Karpas-422 (cell line): ENCODE results near the gene ZNF148. TPM values are rescaled to one million over a fixed set of nuclear protein-coding genes. Genes with fewer than 3 reads are reported as not detected.

Source experiments
- DNase-seq: peaks from one replicate; pipeline ENCODE4 v3.0.0-alpha.2; 2015
- H2AFZ ChIP-seq: fragments of 200-600 bp; sonication (generic); 2 replicates; pipeline ENCODE4 v1.6.1; 2014; ENCODE audit warnings: antibody characterized with exemption, low read length, mixed read lengths
- H3K27ac ChIP-seq: fragments of 200-600 bp; sonication (generic); 2 replicates; pipeline ENCODE4 v1.5.1; 2014; ENCODE audit warnings: mild to moderate bottlenecking, low read length, moderate library complexity
- H3K27me3 ChIP-seq: fragments of 200-600 bp; sonication (generic); 2 replicates; pipeline ENCODE4 v1.6.1; 2014; ENCODE audit warnings: low read length, mixed read lengths
- H3K36me3 ChIP-seq: fragments of 200-600 bp; sonication (generic); 2 replicates; pipeline ENCODE4 v1.6.1; 2014; ENCODE audit warnings: low read length, mixed read lengths; ENCODE audit not compliant: insufficient read depth
- H3K4me1 ChIP-seq: fragments of 200-600 bp; sonication (generic); 2 replicates; pipeline ENCODE4 v1.6.1; 2014; ENCODE audit warnings: mild to moderate bottlenecking, low read length, mixed read lengths
- H3K4me2 ChIP-seq: fragments of 200-600 bp; sonication (generic); 2 replicates; pipeline ENCODE4 v1.6.1; 2014; ENCODE audit warnings: low read length, low read depth, mild to moderate bottlenecking; ENCODE audit not compliant: poor library complexity, severe bottlenecking
- H3K4me3 ChIP-seq: fragments of 200-600 bp; sonication (generic); 2 replicates; pipeline ENCODE4 v1.5.1; 2014; ENCODE audit warnings: mild to moderate bottlenecking, antibody characterized with exemption, low read length, mixed read lengths
- H3K79me2 ChIP-seq: fragments of 200-600 bp; sonication (generic); 2 replicates; pipeline ENCODE4 v1.6.1; 2014; ENCODE audit warnings: mild to moderate bottlenecking, low read length, mixed read lengths
- H3K9ac ChIP-seq: fragments of 200-600 bp; sonication (generic); 2 replicates; pipeline ENCODE4 v1.6.0; 2014; ENCODE audit warnings: low read length
- H3K9me2 ChIP-seq: fragments of 200-600 bp; sonication (generic), shearing (Covaris generic); replicated peaks from 2 replicates; pipeline ENCODE4 v1.6.0; 2014; ENCODE audit warnings: mild to moderate bottlenecking, low read length, moderate library complexity; ENCODE audit not compliant: insufficient read depth
- H3K9me3 ChIP-seq: fragments of 300-700, 200-600 bp; sonication (generic); 2 replicates; pipeline ENCODE4 v1.6.1; 2014; ENCODE audit warnings: low read length, mixed read lengths
- H4K20me1 ChIP-seq: fragments of 200-600 bp; sonication (generic); 2 replicates; pipeline ENCODE4 v1.6.1; 2014; ENCODE audit warnings: mild to moderate bottlenecking, antibody characterized with exemption, low read length, low read depth; ENCODE audit not compliant: insufficient read depth
- total RNA-seq: library from RNA; depleted of rRNA; stranded (reverse); fragments of >200 nt; shearing (Covaris generic); gene quantifications from 2 replicates; pipeline ENCODE4 v1.2.3, GENCODE V29; 2014; ENCODE audit warnings: low replicate concordance

Gene ZNF148
- total RNA-seq, 1 experiment from 2014 or later, result 53.8 TPM

- no peak for DNase-seq
- no peak overlapping the region for H3K9ac ChIP-seq
- H3K4me1 ChIP-seq, result peaks cover 42% of the 10 kb centered on the region
- peaks cover 90% of the 10 kb centered on the region for H3K79me2 ChIP-seq
- no peaks in the 10 kb centered on the region for H4K20me1 ChIP-seq
- H3K9me2 ChIP-seq, result no peaks in the 10 kb centered on the region
- no peak overlapping the region for H3K4me3 ChIP-seq
- H3K9me3 ChIP-seq, result no peaks in the 10 kb centered on the region
- no peaks in the 10 kb centered on the region for H3K27me3 ChIP-seq
- no peak overlapping the region for H3K27ac ChIP-seq
- no peak overlapping the region for H2AFZ ChIP-seq
- H3K4me2 ChIP-seq, result no peak overlapping the region
- peaks cover 23% of the 10 kb centered on the region; the same call in 1 of the 2 replicates for H3K36me3 ChIP-seq
Measured at GRCh38 chr3:125281381-125281780, 93.7 kb downstream of the ZNF148 start.

DNA sequence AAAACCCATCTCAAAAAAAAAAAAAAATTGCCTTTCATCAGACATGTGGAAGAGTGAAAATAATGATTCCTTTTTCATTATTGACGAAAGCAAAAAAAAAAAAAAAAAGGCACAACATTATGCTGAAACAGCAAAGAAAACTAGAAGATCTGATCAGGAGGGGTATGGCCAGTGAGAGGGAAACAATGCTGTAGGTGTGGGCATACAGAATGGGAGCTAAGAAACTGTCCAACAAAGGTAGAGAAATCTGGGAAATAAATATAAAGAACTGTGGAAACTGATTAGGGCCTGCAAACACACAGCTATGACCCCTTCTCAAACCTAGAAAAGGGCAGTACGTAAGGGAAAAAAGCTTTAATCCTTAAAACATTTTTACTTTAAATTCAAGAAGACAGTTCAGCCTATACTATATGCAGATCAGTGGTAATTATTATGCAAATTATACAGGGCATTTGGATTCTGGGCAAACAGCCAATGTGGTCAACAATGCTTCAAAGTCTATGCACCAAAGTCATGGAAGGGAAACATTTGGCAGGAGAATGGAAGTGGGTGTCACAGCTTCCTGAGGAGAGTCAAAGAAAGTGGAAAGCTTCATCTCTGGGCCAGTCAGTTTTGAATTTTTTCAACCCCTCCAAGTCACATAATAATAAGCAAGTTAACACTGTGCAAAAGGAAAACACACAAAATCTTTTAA, 94.3 kb downstream of the ZNF148 start:
- Histone ChIP-seq H3K79me2 (peaks cover 84% of the 10 kb centered on the region), H3K27ac (no peak overlapping the region), H2AFZ (no peak overlapping the region), H3K4me2 (no peak overlapping the region), H3K9ac (no peak overlapping the region), H3K27me3 (no peaks in the 10 kb centered on the region), H3K36me3 (peaks cover 20% of the 10 kb centered on the region; the same call in 1 of the 2 replicates), H4K20me1 (no peaks in the 10 kb centered on the region), H3K9me2 (no peaks in the 10 kb centered on the region), H3K9me3 (no peaks in the 10 kb centered on the region), H3K4me3 (no peak overlapping the region), H3K4me1 (peaks cover 36% of the 10 kb centered on the region)
- no peak for DNase-seq

DNA sequence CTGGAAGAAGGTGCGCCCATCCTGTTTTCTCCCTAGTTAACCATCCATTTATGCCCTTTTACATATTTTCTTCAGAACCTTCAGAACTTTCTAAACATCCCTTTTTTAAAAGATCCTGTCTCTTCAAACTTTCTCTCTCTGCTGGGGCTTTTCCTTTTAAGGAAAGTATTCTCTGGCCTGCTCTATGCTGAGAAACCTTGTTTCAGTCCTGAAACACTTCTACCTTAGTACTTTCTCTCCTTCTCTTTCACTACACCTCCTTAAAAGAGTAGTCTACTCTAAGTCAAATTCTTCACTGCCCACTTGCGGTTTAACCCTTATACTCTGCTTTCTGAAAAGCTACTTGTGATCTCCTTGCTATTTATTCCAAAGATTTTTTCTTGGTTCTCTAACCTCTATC, 97.0 kb downstream of the ZNF148 start:
- peaks cover 62% of the 10 kb centered on the region for H3K79me2 ChIP-seq
- H3K9me2 ChIP-seq, result no peaks in the 10 kb centered on the region
- H3K27ac ChIP-seq, result no peak overlapping the region
- H3K9me3 ChIP-seq, result no peaks in the 10 kb centered on the region
- peaks cover 19% of the 10 kb centered on the region; the same call in 1 of the 2 replicates for H3K36me3 ChIP-seq
- no peak for DNase-seq
- H3K27me3 ChIP-seq, result no peaks in the 10 kb centered on the region
- no peaks in the 10 kb centered on the region for H4K20me1 ChIP-seq
- H3K4me2 ChIP-seq, result no peak overlapping the region
- H3K4me1 ChIP-seq, result peaks cover 11% of the 10 kb centered on the region
- H3K9ac ChIP-seq, result no peak overlapping the region
- no peak overlapping the region for H3K4me3 ChIP-seq
- no peak overlapping the region for H2AFZ ChIP-seq

GRCh38 chr3:125271127-125271526, 104.0 kb downstream of the ZNF148 start:
- Histone ChIP-seq H4K20me1 (no peaks in the 10 kb centered on the region), H3K4me1 (no peaks in the 10 kb centered on the region), H3K36me3 (peaks cover 28% of the 10 kb centered on the region), H3K4me3 (no peak overlapping the region), H3K27ac (no peak overlapping the region), H3K9me3 (no peaks in the 10 kb centered on the region), H3K9me2 (no peaks in the 10 kb centered on the region), H2AFZ (no peak overlapping the region), H3K4me2 (no peak overlapping the region), H3K27me3 (no peaks in the 10 kb centered on the region), H3K79me2 (peaks cover 63% of the 10 kb centered on the region), H3K9ac (no peak overlapping the region)
- DNase-seq, result no peak

DNA sequence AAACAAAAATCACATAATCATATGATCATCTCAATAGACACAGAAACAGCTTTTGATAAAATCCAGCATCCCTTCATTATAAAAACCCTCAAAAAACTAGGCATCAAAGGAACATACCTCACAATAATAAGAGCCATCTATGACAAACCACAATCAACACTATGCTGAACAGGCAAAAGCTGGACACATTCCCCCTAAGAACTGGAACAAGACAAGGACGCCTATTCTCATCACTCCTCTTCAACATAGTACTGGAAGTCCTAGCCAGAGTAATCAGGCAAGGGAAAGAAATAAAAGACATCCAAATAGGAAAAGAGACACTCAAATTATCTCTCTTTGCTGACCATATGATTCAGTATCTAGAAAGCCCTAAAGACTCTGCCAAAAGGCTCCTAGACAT, 107.7 kb downstream of the ZNF148 start:
- Histone ChIP-seq H2AFZ (no peak overlapping the region), H3K9me3 (no peaks in the 10 kb centered on the region), H3K4me2 (no peak overlapping the region), H3K9ac (no peak overlapping the region), H3K4me3 (no peak overlapping the region), H4K20me1 (no peaks in the 10 kb centered on the region), H3K27me3 (no peaks in the 10 kb centered on the region), H3K4me1 (no peaks in the 10 kb centered on the region), H3K27ac (no peak overlapping the region), H3K79me2 (peaks cover 81% of the 10 kb centered on the region), H3K9me2 (no peaks in the 10 kb centered on the region; the same call in 1 of the 2 replicates), H3K36me3 (peaks cover 20% of the 10 kb centered on the region)
- no peak for DNase-seq

- Histone ChIP-seq H3K4me2 (no peak overlapping the region), H3K9ac (no peak overlapping the region), H3K9me3 (no peaks in the 10 kb centered on the region), H3K4me3 (no peak overlapping the region), H3K36me3 (peaks cover 20% of the 10 kb centered on the region), H2AFZ (no peak overlapping the region), H3K79me2 (peaks cover 78% of the 10 kb centered on the region), H3K4me1 (no peaks in the 10 kb centered on the region), H4K20me1 (no peaks in the 10 kb centered on the region), H3K27ac (no peak overlapping the region), H3K9me2 (no peaks in the 10 kb centered on the region; the same call in 1 of the 2 replicates), H3K27me3 (no peaks in the 10 kb centered on the region)
- DNase-seq, result no peak
Measured at GRCh38 chr3:125266971-125267370, 108.2 kb downstream of the ZNF148 start.

DNA sequence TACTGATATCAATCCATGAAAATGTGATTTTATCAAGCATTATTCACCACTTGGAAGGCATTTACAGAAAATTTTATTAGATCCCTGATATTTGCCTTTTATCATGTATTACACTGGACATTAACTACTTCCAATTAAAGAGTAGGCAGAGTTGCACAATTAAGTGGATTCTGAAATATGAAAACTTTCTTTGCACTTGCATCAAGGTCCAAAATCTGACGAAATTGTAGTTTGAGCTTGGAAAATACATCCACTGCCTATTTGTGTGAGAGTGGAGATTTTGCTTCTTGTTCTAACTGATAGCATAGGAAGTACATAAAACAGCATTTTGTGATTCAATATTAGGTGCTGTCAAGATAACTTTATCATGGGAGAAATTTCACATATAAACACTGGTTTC, 113.0 kb downstream of the ZNF148 start:
- no peaks in the 10 kb centered on the region; the same call in 1 of the 2 replicates for H3K9me2 ChIP-seq
- H3K27ac ChIP-seq, result no peak overlapping the region
- H3K36me3 ChIP-seq, result peaks cover 21% of the 10 kb centered on the region
- H3K4me2 ChIP-seq, result no peak overlapping the region
- no peaks in the 10 kb centered on the region for H3K4me1 ChIP-seq
- no peak overlapping the region for H2AFZ ChIP-seq
- H3K79me2 ChIP-seq, result peaks cover 52% of the 10 kb centered on the region
- H4K20me1 ChIP-seq, result no peaks in the 10 kb centered on the region
- no peak overlapping the region for H3K9ac ChIP-seq
- H3K4me3 ChIP-seq, result no peak overlapping the region
- H3K9me3 ChIP-seq, result no peaks in the 10 kb centered on the region
- no peaks in the 10 kb centered on the region for H3K27me3 ChIP-seq
- no peak for DNase-seq

DNA sequence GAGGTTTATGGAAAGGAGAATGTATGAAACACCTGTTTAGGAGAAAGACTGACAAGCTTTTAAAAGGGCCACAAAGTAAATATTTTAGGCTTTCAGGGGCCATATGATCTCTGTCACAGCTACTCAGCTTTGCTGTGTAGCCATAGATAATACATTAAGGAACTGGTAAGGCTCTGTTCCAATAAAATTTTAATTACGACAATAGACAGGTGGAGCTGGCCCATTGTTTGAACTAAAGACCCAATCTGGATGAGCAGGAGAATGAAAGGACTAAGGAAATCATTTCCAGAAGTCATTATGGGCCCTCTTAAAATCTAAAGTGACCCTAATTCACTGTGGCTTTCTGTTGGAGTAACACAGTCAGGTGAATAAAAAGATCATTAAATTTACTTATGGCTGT, 114.1 kb downstream of the ZNF148 start:
- Histone ChIP-seq H3K9ac (no peak overlapping the region), H3K36me3 (peaks cover 20% of the 10 kb centered on the region), H3K27ac (no peak overlapping the region), H3K9me3 (no peaks in the 10 kb centered on the region), H3K4me3 (no peak overlapping the region), H2AFZ (no peak overlapping the region), H3K4me1 (no peaks in the 10 kb centered on the region), H3K79me2 (peaks cover 42% of the 10 kb centered on the region), H4K20me1 (no peaks in the 10 kb centered on the region), H3K9me2 (no peaks in the 10 kb centered on the region; the same call in 1 of the 2 replicates), H3K27me3 (no peaks in the 10 kb centered on the region), H3K4me2 (no peak overlapping the region)
- no peak for DNase-seq
